Measurements from ENCODE around the gene ETFA.

Gene ETFA

GRCh38 chr15:76209942-76210341 is 101.3 kb downstream of the ETFA start:
- no peak for DNase-seq

DNA sequence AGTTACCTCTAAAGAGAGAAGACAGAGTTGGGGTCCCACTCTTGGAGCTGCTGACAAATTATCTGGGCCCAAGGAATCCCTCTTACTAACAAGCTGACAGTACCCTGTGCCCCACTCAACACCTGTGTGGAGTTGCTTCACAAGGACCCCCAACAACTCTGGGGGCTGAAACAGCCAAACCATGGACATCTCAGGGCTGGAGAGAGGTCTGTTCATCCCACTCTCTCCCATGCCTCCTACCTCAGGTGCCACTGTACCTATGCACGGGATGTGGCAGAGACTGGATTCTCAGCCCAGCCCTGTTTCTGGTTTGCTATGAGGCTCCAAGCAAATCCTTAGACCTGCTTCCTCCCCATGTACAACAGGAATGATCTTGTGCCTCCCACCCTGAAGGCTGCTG is 101.7 kb downstream of the ETFA start:
- no peak for DNase-seq

DNA sequence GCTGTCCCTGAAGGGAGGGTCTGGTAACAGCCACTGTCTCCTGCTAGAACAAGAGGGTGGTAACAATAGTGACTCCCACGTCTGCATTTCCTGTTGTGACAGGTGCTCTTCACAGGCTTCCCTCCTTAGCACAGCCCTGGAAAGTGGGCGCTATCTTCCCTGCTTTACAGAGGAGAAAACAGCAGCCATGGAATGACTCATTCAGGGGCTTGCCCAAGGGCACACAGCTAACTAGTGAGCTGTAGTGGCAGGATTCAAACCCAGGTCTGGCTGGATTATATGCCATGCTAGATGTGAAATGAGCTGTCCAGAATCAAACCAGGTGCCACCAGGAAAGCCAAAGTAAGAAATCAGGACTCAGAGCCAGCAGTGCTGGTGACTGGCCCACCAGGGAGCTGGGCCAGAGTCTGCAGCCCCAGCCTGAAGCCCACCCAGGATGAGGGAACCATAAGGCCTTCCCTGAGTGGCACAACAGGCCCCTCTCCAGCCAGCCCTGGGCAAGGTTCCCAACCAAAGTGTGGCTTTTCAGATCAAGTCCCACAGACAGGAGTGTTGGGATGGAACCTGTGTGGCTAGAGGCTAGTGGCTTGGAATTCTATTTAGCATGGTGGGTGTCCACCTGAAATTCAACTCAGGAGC is 102.4 kb downstream of the ETFA start:
- no peak for DNase-seq

DNA sequence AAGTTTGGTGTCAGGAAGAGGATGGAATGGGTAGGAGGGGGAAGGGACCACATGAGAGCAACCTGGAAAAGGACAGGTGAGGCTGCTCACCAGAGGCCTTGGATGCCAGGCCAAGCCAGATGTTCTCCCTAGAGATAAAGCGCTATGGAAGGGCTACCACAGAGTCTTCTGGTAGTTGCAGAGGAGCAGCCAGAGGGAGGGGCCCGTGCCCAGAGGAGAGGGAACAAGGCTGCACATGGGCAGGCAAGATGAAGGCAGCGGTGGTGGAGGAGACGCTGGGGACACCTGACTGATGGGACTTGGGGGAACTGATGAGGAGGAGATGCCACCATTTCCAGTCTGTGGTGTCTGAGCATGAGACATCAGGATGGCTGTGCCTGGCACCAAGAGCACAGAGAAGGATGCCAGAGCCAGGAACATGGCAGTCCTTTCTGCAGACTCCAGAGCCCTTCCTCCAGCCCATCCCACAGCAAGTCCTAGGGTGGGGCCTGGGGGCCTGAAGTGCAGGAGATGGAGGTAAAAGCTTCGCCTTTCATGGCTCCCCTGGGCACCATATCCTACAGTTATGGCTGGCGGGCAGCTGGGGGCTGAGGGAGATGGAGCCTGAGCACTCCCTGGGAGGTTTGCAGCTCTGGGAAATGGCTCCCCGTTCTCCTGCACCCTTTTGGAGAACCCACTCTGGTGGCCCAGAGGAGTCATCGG is 103.0 kb downstream of the ETFA start:
- DNase-seq = no peak

- no peak for DNase-seq
Measured at GRCh38 chr15:76206325-76206976, 104.8 kb downstream of the ETFA start.

DNA sequence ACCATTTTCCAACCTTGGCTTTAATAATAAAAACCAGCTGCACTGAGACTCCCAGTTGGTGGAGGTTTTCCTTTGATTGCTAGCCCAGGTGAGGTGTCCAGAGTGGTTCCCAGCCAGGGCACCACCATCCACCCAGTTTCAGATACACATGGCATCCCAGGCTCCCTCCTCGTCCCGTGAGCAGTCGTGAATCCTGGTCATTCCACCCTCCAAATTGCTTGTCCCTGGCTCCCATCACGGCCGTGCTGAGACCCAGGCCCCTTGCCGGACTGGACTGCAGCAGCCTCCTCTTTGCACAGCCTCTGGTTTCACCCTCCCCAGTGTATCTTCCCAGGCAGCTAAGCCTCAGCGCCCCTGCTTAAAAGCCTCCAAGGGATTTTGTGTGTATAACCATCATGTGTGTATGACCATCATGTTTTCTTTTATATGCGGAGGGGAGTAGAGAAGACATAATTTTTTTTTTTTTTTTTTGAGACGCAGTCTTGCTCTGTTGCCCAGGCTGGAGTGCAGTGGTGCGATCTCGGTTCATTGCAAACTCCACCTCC is 106.3 kb downstream of the ETFA start:
- no peak for DNase-seq

DNA sequence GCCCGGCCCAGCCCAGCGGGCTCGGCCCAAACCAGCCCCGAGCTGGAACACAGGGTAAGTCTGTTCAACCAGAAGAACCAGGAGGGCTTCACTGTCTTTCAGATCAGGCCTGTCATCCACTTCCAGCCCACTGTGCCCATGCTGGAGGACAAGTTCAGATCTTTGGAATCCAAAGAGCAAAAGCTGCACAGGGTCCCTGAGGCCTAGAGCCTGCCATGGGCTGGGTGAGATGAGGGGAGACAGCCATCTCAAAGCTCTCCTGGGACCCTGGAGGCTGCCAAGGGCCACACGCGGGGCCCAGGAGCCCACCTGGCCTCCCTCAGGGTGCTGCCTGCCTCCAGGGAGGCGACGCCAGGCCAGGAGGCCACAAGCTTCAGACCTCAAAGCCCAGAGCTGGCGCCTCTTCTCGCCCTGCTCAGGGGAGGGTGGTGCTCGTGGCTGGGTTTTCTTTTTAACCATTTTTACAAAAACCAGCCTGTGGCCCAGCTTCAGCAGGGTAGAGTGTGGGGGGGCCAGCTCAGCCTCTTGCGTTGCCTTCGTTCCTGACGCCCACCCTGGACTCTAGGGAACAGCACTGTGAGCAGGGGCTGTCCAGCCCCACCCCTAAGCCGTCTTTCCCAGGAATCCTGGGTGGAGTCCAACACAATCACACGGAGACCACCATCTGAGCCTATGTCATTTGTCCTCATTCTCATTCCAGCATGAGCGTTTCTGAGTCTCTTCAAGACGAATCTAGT is 107.0 kb downstream of the ETFA start:
- no peak for DNase-seq

DNA sequence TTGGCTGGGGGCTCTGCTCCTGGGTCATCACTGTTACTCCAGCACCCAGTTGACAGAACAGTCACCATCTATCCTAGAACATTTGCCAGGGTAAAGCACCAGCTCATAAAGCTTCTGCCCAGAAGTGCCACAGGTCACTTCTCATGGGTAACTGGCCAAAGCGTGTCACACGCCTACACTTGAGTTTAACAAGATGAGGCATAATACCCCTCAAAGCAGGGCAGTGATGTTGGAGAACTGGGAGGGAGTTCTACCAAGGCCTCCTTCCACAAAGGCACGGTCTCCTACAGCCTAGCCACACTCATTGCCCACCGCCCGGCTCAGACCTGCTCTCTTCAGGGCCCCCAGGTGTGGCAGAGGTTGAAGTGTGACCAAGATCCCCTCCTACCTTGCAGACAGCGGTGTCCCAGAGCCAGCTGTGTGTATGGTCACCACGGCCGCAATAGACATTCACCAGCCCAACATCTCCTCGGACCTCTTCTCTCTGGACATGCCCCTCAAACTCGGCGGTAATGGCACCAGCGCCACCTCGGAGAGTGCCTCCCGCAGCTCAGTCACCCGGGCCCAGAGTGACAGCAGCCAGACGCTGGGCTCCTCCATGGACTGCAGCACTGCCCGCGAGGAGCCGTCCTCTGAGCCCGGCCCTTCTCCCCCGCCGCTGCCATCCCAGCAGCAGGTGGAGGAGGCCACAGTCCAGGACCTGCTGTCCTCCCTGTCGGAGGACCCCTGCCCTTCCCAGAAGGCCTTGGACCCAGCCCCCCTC is 107.7 kb downstream of the ETFA start:
- DNase-seq = no peak

DNA sequence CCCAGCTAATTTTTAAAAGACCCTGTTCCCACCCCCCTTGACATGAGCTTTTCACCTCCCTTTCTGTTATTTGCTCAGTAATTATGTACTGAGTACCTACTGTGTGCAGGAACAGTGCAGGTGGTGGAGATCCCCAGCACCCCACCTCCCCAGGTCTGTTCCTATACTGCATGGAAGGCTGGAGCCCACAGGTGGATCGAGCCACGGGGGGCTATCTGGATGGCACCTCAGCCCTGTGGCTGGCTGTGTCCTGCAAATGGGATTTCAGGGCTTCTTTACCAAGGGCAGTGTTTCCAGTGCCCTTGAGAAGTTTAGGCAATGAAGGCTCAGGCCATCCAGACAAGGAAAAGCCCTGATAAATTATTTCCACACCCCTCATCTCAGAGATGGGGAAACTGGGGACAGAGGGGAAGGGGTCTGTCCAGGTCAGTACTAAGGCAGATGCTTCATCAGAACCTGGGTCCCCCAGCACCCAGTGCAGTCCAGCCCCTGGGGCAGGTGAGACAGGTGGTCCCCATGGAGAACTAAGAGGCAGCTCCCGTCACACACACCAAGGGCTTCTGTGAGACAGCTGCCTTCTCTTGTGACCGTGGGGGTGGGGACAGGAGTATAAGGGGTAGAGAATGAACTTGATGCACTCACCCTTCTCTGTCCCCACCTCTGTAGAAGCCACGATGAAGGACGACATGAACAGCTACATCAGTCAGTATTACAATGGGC is 109.6 kb downstream of the ETFA start:
- no peak for DNase-seq

- no peak for DNase-seq
Measured at GRCh38 chr15:76200641-76201105, 110.6 kb downstream of the ETFA start.

- DNase-seq = no peak
Measured at GRCh38 chr15:76200083-76200465, 111.2 kb downstream of the ETFA start.

- no peak for DNase-seq
Measured at GRCh38 chr15:76199106-76200082, 111.9 kb downstream of the ETFA start.

GRCh38 chr15:76198456-76199105 is 112.7 kb downstream of the ETFA start:
- DNase-seq = no peak

GRCh38 chr15:76197703-76198455 is 113.4 kb downstream of the ETFA start:
- DNase-seq = no peak

GRCh38 chr15:76196269-76197231 is 114.7 kb downstream of the ETFA start:
- DNase-seq = no peak

DNA sequence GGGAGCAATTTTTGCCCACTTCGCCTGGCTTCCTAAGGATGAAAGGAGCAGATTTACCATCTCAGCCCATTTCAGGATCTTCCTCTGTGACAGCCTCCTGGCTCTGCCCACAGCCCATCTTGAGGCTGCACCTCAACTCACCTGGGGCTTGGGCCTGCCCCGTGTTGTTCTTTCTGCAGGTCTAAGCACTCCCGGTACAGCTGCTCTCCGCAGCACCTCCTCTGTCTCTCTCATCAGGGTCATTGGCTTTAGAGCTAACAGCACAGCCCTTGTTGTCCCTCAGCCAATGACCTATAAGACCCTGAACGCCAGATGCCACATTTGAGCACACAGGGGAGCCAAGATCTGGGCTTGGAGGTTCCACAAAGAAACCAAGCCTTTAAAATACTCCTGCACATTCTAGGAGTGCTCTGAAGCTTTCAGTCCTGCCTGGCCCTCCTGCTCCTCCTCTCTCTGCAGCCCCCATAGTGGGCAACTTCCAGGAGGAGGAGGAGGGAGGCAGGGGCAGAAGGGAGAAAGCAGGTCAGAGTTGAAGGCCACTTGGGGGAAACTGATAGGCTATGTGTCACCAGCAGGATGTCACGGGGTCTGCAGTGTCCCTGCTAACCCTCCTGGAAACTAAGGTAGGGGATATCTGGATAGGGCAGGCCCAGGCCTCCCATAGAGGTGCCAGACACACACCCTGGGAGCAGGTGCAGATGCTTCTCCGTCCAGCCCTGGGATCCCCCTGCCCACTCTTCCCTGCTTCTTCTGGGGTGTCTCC is 115.6 kb downstream of the ETFA start:
- DNase-seq = no peak

- DNase-seq = no peak
Measured at GRCh38 chr15:76193934-76194333, 117.3 kb downstream of the ETFA start.

Measured in retina (tissue), 1 donor.